ENCODE measurements around the gene L3MBTL4. TPM values are rescaled to one million over a fixed set of nuclear protein-coding genes. Genes with fewer than 3 reads are reported as not detected.

L3MBTL4 gene
- total RNA-seq, 1 experiment from 2014 or later: not detected

DNA sequence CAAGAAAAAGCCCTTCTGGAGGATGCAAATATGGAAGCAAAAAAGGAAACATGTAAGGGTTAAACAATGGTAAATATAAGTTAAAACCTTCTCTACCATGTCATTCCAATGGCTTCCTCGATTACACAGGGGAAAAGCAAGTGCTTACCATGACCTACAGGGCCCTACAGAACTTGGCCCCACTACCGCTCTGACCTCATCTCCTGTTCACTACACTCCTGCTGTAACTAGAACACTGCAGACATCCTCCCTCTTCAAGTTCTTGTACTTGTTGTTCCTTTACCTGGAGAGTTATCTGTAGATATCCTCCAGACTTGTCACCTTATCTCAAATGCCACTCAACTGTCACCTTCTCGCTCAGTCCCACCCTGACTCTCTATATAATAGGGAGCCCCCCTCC, 194.6 kb downstream of the L3MBTL4 start (continued):
- TF ChIP-seq REST (IDR thresholded peaks at IDR 0.05; ENCODE audit: low read depth) (no peak), ZFX (IDR thresholded peaks at IDR 0.05) (no peak), MAX (IDR thresholded peaks at IDR 0.05) (no peak)

DNA sequence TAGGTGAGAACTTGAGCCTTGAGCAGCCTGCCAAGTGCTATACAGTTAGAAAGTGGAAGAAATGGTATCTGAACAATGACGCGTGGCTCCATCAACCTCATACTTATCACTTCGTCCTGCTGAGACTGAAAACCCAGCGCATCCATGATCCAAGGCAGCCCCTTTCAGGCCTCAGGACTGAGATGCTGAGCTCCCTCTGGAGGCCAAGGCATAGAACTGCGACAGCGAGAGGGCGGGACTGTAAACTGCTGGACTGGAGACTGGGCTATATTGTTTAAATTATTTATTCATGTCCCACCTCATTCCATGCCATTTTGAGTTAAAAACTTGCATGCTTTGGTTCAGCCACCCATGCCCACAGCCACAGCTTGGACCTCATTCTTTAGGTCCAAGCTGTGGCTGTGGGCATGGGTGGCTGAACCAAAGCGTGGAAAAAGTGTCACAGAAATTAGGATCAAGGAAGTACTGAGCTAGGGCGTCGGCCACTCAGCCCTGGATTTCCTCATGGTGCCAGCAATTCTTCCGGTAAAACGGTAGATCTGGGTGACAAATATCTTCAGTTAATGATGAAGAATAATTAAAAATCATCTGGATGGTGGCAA, 195.5 kb downstream of the L3MBTL4 start:
- H3K9me2 ChIP-seq (ENCODE audit: insufficient read depth): no peaks in the 10 kb centered on the region
- H3K36me3 ChIP-seq (ENCODE audit: control insufficient read depth in 1 of 2, insufficient read depth in 2 of 2, low read length in 2 of 2): no peaks in the 10 kb centered on the region; a peak in 1 of 4 replicates
- intact Hi-C loops (cut with micrococcal nuclease): no loop called here
- no peak overlapping the region for H3K27ac ChIP-seq (ENCODE audit: low read depth, low read length)
- ATAC-seq (no peak), DNase-seq (ENCODE audit: low read depth, low spot score) (no peak)
- H3K4me2 ChIP-seq (ENCODE audit: low read length): no peak overlapping the region
- no TSS peak for BruUV-seq (replicated peaks)
- H3K9ac ChIP-seq (ENCODE audit: low read length): no peak overlapping the region
- no peaks in the 10 kb centered on the region for H3K27me3 ChIP-seq (ENCODE audit: insufficient read depth, low read length)
- no peak for TF ChIP-seq TCF7L2 (IDR thresholded peaks at IDR 0.05; ENCODE audit: borderline replicate concordance, extremely low read depth, insufficient read depth, insufficient read length)
- TF ChIP-seq EZH2phosphoT487 (IDR thresholded peaks at IDR 0.05; ENCODE audit: borderline replicate concordance): no peak
- no peak for TF ChIP-seq FOSL1 (IDR thresholded peaks at IDR 0.05; ENCODE audit: low read depth)
- TF ChIP-seq CBX3 (IDR thresholded peaks at IDR 0.05; ENCODE audit: low read depth): no peak
- TF ChIP-seq YY1 (IDR thresholded peaks at IDR 0.05; ENCODE audit: extremely low read depth, insufficient replicate concordance, low read depth, low read length): no peak
- no peak for TF ChIP-seq EZH2 (IDR thresholded peaks at IDR 0.05)
- TF ChIP-seq, protein P1, sequence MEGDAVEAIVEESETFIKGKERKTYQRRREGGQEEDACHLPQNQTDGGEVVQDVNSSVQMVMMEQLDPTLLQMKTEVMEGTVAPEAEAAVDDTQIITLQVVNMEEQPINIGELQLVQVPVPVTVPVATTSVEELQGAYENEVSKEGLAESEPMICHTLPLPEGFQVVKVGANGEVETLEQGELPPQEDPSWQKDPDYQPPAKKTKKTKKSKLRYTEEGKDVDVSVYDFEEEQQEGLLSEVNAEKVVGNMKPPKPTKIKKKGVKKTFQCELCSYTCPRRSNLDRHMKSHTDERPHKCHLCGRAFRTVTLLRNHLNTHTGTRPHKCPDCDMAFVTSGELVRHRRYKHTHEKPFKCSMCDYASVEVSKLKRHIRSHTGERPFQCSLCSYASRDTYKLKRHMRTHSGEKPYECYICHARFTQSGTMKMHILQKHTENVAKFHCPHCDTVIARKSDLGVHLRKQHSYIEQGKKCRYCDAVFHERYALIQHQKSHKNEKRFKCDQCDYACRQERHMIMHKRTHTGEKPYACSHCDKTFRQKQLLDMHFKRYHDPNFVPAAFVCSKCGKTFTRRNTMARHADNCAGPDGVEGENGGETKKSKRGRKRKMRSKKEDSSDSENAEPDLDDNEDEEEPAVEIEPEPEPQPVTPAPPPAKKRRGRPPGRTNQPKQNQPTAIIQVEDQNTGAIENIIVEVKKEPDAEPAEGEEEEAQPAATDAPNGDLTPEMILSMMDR (IDR thresholded peaks at IDR 0.05 in 2 of 3, conservative IDR thresholded peaks at IDR 0.05 in 1 of 3; ENCODE audit: borderline replicate concordance in 1 of 3, insufficient read depth in 1 of 3, low read depth in 2 of 3, low read length in 2 of 3): peak in 2 of 3 experiments; percentile 29 to 42; a peak in 3 of 6 replicates
- ChIA-PET CTCF (no interaction called here), POLR2A (no interaction called here), RAD21 (ENCODE audit: low non-redundant PET in 1 of 2, low total read pairs in 2 of 2, uncharacterized antibody in 2 of 2, unreplicated experiment in 2 of 2) (no interaction called here)
- no peaks in the 10 kb centered on the region for H4K20me1 ChIP-seq (ENCODE audit: insufficient read depth)
- H3K4me3 ChIP-seq (replicated peaks in 1 of 2; ENCODE audit: low read depth in 1 of 2, low read length in 2 of 2): no peak overlapping the region
- H2AFZ ChIP-seq (ENCODE audit: low read depth, low read length, poor library complexity, severe bottlenecking): no peak overlapping the region
- no peaks in the 10 kb centered on the region for H3K79me2 ChIP-seq (ENCODE audit: insufficient read depth, low read length)
- H3K4me1 ChIP-seq (ENCODE audit: control insufficient read depth in 1 of 2, insufficient read depth in 2 of 2, low read length in 2 of 2): no peaks in the 10 kb centered on the region
- peaks cover 12 to 26% of the 10 kb centered on the region in 2 experiments for H3K9me3 ChIP-seq (ENCODE audit: control insufficient read depth in 1 of 2, insufficient read depth in 1 of 2, low read depth in 1 of 2, low read length in 2 of 2)
